GM12874 (cell line): ENCODE results near the gene GALNT18.

Source experiments
- CTCF ChIP-seq: IDR thresholded peaks from 2 replicates; pipeline ENCODE4 v1.5.1; 2011; ENCODE audit warnings: low read depth, mild to moderate bottlenecking, control low read depth, low read length, moderate library complexity; ENCODE audit not compliant: insufficient read depth

GALNT18 gene

GRCh38 chr11:11262171-11262920 is 359.5 kb downstream of the GALNT18 start:
- no peak for TF ChIP-seq CTCF

DNA sequence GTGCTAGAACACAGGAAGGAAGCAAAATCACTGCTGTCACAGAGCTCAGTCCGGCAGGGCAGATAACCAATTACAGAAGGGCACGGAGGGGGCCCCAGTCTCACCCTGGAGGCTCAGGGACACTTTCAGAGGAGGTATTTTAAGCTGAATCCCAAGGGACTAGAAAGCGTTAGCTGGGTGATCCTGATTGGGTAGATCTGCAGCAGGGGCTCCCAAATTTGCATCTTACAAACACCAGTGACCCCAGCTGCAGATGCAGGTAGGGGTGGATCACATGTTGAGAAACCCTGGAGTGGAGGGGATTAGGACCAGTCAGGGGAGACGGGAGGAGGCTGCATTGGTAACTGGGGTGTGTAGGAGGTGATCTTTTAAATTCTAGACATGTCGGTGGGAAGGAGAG is 360.2 kb downstream of the GALNT18 start:
- TF ChIP-seq CTCF, result no peak

DNA sequence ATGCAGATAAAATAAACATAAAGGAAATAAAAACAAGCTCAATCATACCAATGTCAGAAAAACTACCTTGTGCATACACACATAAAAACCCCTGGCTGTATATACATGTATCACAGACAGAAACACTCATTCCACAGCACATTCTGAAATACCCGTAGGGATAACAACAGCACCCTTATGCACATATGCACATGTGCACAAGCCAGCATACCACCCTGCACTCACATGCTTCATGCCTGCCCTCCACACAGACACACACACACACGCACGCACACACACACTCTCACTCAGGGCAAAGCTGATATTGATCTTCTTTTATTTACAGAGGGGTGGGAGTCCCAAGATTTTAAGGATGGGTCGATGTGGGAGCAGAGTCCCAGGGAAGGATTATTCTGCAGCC is 360.9 kb downstream of the GALNT18 start:
- TF ChIP-seq CTCF, result no peak

DNA sequence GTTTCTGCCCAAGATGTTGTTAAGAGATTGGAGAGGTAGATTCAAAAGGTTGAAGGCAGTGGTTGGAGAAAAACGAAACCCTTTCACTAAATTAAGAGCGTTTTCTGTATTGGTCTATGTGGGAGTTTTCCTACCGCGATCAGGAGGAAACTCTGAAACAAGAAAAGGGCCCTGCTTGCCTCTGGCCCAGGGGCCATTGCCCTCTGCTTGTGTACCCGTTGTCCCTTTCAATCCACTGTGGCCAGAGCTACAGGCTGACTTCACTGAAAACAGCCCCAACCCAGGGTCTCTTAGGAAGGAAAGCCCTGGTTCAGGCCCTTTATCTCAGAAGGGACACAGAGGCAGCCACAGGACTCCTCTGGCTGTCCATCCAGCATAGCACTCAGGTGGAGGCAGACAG is 367.8 kb downstream of the GALNT18 start:
- TF ChIP-seq CTCF, result no peak

GRCh38 chr11:11253497-11253896 is 368.3 kb downstream of the GALNT18 start:
- TF ChIP-seq CTCF, result no peak

DNA sequence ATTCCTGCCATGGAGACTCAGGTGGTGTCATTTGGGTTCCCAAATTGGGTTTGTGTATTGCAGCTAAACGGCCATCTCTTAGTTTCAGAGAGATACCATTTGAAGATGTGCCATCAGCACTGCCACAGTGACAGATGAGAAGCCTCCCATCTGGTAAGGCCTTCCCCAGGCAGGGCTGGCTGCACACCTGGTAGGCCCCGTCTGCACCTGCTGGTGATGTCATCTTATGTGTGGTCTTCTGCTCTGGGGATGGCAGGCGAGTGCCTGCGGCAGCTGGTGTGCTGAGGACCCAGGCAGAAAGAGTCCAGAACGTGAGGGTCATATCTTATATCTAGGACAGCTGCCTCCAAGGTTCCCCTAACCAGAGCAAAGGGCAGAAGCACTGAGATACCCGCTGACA is 369.4 kb downstream of the GALNT18 start:
- no peak for TF ChIP-seq CTCF

GRCh38 chr11:11251394-11251970 is 370.3 kb downstream of the GALNT18 start:
- no peak for TF ChIP-seq CTCF
